ENCODE measurements around the gene TMEM35B. TPM values are rescaled to one million over a fixed set of nuclear protein-coding genes. Genes with fewer than 3 reads are reported as not detected.

Gene TMEM35B
- total RNA-seq (2022) (18.7 and 21.9 TPM in 2 replicates), Bru-seq, nascent RNA (percentile 62 among the genes with signal in this experiment), BruChase-seq, experiment 1, labeled RNA remaining after a 6-hour chase (percentile 68 among the genes with signal in this experiment), BruChase-seq, experiment 2, labeled RNA remaining after a 2-hour chase (percentile 66 among the genes with signal in this experiment)
- long read RNA-seq, transcript TMEM35B-201 (3 exons, 922 nt): major isoform, 63 of 64 reads
- long read RNA-seq, partial matches to known transcripts: 0 of 64 reads
- long read RNA-seq, other reads (novel, unspliced or antisense): 1 of 64 reads

DNA sequence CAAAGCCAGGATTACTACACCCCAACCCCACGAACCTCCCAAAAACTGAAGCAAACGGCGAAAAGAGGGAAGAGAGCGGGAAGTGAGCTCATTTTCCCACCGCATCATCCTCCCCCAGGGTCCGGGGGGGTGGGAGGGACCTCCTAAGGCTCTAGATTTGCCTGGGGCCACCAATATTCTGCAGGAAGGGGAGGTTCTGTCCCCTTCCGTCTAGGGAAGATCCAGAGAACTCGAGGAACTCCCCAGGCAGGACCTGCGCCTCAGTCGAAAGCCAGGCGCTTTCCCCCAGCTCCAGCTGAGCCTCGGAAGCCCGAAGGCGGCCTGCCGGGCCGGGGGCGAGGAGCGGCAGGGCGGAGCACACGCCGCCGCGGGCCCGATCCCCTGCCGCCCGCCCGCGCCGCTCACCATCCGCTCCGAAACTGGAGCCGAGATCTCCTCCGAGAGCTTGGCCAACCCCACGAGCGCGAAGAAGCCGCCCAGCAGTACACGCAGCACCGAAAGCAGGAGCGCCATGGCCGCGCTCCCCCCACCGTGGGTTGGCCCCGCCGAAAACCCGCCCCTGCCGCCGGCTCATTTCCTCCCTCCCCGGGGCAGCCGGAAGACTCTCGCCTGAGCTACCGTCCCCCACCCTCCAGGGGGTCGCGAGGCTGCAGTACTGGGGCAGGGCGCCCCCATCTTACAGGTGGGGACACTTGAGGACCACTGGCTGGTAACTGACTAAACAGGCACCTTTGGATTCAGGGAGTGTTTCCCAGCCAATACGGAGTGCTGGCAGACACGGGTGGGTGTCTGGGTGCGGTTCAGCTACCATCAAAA is at the start of gene TMEM35B:
Gene TMEM35B (minus strand): TSS at position 555 of the 816 bp plus-strand sequence. CDS start 42 bp downstream, at position 513.
- no peaks in the 10 kb centered on the region for H3K9me3 Mint-ChIP-seq (ENCODE audit: unreplicated experiment)
- ChIA-PET POLR2A (interaction anchor here (0.6 to 3.2 kb wide), 13 partner anchors 11 to 1167 kb away, joined by 3 to 16 read pairs (median 4); partner anchors contain the start of genes GJB5, SMIM12 and ZMYM1), CTCF (interaction anchor here (0.7 to 3.3 kb wide), 3 partner anchors 15 to 1419 kb away, joined by 3 to 10 read pairs (median 6); no protein-coding TSS in a partner anchor)
- H3K27ac Mint-ChIP-seq (ENCODE audit: low read depth, unreplicated experiment): peak within 1 kb of the TSS; percentile 73
- H3K4me3 Mint-ChIP-seq (ENCODE audit: unreplicated experiment): peak within 1 kb of the TSS; percentile 90
- BruUV-seq (replicated peaks): no TSS peak
- H3K27me3 Mint-ChIP-seq (ENCODE audit: insufficient read depth, unreplicated experiment): no peaks in the 10 kb centered on the region
- intact Hi-C loops (cut with micrococcal nuclease): no loop called here
- TF ChIP-seq, protein P1, sequence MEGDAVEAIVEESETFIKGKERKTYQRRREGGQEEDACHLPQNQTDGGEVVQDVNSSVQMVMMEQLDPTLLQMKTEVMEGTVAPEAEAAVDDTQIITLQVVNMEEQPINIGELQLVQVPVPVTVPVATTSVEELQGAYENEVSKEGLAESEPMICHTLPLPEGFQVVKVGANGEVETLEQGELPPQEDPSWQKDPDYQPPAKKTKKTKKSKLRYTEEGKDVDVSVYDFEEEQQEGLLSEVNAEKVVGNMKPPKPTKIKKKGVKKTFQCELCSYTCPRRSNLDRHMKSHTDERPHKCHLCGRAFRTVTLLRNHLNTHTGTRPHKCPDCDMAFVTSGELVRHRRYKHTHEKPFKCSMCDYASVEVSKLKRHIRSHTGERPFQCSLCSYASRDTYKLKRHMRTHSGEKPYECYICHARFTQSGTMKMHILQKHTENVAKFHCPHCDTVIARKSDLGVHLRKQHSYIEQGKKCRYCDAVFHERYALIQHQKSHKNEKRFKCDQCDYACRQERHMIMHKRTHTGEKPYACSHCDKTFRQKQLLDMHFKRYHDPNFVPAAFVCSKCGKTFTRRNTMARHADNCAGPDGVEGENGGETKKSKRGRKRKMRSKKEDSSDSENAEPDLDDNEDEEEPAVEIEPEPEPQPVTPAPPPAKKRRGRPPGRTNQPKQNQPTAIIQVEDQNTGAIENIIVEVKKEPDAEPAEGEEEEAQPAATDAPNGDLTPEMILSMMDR (IDR thresholded peaks at IDR 0.05; ENCODE audit: unreplicated experiment): no peak
- peak; percentile 44 for DNase-seq (ENCODE audit: unreplicated experiment)
- H3K4me1 Mint-ChIP-seq (ENCODE audit: insufficient read depth, unreplicated experiment): peaks cover 11% of the 10 kb centered on the region
- H3K36me3 Mint-ChIP-seq (ENCODE audit: insufficient read depth, unreplicated experiment): peaks cover 32% of the 10 kb centered on the region

- H3K36me3 Mint-ChIP-seq (ENCODE audit: insufficient read depth, unreplicated experiment): peaks cover 18% of the 10 kb centered on the region
- no TSS peak for BruUV-seq (replicated peaks)
- peaks cover 6% of the 10 kb centered on the region for H3K4me1 Mint-ChIP-seq (ENCODE audit: insufficient read depth, unreplicated experiment)
- ChIA-PET POLR2A (interaction anchor here (4.6 kb wide), 1 partner anchor 49 kb away, joined by 122 read pairs; the partner anchor contains the start of gene ZMYM1), CTCF (no interaction called here)
- no peaks in the 10 kb centered on the region for H3K9me3 Mint-ChIP-seq (ENCODE audit: unreplicated experiment)
- TF ChIP-seq, protein P1 (IDR thresholded peaks at IDR 0.05; ENCODE audit: unreplicated experiment): no peak
- no peak overlapping the region for H3K27ac Mint-ChIP-seq (ENCODE audit: low read depth, unreplicated experiment)
- H3K27me3 Mint-ChIP-seq (ENCODE audit: insufficient read depth, unreplicated experiment): no peaks in the 10 kb centered on the region
- no peak for DNase-seq (ENCODE audit: unreplicated experiment)
- intact Hi-C loops (cut with micrococcal nuclease): loop anchor here (5.0 kb wide), 2 partner anchors 139 to 159 kb away; partner anchors contain the start of gene SFPQ
- H3K4me3 Mint-ChIP-seq (ENCODE audit: unreplicated experiment): no peak overlapping the region
Measured at GRCh38 chr1:35033346-35033745, 48.2 kb upstream of the TMEM35B start.

DNA sequence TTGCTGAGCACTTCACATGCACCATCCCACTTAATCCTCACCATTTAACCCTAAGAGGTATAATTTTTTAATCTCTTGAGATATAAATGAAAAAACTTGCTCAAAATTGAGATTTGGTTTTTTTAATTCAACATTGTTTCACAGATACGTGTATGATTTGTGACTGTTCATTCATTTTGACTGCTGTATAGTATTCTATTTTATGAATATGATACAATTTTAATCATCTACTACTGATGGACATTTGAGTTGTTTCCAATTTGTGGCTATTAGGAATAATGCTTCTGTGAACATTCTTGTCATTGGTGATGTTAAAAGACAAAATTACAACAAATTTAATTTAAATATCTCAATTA is 47.2 kb upstream of the TMEM35B start:
- TF ChIP-seq, protein P1 (IDR thresholded peaks at IDR 0.05; ENCODE audit: unreplicated experiment): no peak
- intact Hi-C loops (cut with micrococcal nuclease): loop anchor here (5.0 kb wide), 2 partner anchors 140 to 160 kb away; partner anchors contain the start of gene SFPQ
- POLR2A ChIA-PET: interaction anchor here (0.5 to 4.6 kb wide), 12 partner anchors 11 to 605 kb away, joined by 3 to 122 read pairs (median 3); partner anchors contain the start of genes SMIM12 and ZMYM1

More for the DNA sequence above, 47.2 kb upstream of the TMEM35B start:
- Mint-ChIP-seq H3K27ac (ENCODE audit: low read depth, unreplicated experiment) (peak overlapping the region; percentile 97), H3K4me3 (ENCODE audit: unreplicated experiment) (peak overlapping the region; percentile 90), H3K4me1 (ENCODE audit: insufficient read depth, unreplicated experiment) (peaks cover 10% of the 10 kb centered on the region), H3K9me3 (ENCODE audit: unreplicated experiment) (no peaks in the 10 kb centered on the region), H3K27me3 (ENCODE audit: insufficient read depth, unreplicated experiment) (no peaks in the 10 kb centered on the region), H3K36me3 (ENCODE audit: insufficient read depth, unreplicated experiment) (peaks cover 23% of the 10 kb centered on the region)
- TSS peak; percentile 45 for BruUV-seq (replicated peaks)
- no peak for DNase-seq (ENCODE audit: unreplicated experiment)
- CTCF ChIA-PET: interaction anchor here (0.6 kb wide), 1 partner anchor 80 kb away, joined by 3 read pairs; no protein-coding TSS in a partner anchor
